Astrocyte (in vitro differentiated cells and primary cell): ENCODE results near the gene SPATA6L. TPM values are rescaled to one million over a fixed set of nuclear protein-coding genes. Genes with fewer than 3 reads are reported as not detected.

ENCODE experiments used
- DNase-seq: peaks from one replicate; pipeline ENCODE4 v3.0.0-alpha.2; 2010; ENCODE audit warnings: low read depth
- FAIRE-seq: peaks from 2 replicates; lab custom pipeline; 2011; peaks lifted over from hg19 to GRCh38; lab: Jason Lieb, UNC
- H2AFZ ChIP-seq: 2 replicates; pipeline ENCODE4 v1.6.0; 2012; ENCODE audit warnings: low read depth, low read length, inconsistent platforms
- H3K27ac ChIP-seq: 2 replicates; pipeline ENCODE4 v1.5.1; 2011; ENCODE audit warnings: low read depth, low read length, inconsistent platforms
- H3K27me3 ChIP-seq: 2 replicates; pipeline ENCODE4 v1.6.0; 2011; ENCODE audit warnings: low read length, inconsistent platforms; ENCODE audit not compliant: insufficient read depth
- H3K36me3 ChIP-seq: 2 replicates; pipeline ENCODE4 v1.5.1; 2011; ENCODE audit warnings: low read length, inconsistent platforms; ENCODE audit not compliant: insufficient read depth
- H3K4me1 ChIP-seq: 2 replicates; pipeline ENCODE4 v1.5.1; 2011; ENCODE audit warnings: low read length, inconsistent platforms; ENCODE audit not compliant: insufficient read depth
- H3K4me2 ChIP-seq: 2 replicates; pipeline ENCODE4 v1.6.0; 2012; ENCODE audit warnings: low read length, inconsistent platforms
- H3K4me3 ChIP-seq: 2 replicates; pipeline ENCODE4 v1.5.1; 2011; ENCODE audit warnings: low read depth, mild to moderate bottlenecking, low read length, inconsistent platforms; ENCODE audit not compliant: insufficient read depth
- H3K79me2 ChIP-seq: 2 replicates; pipeline ENCODE4 v1.6.0; 2012; ENCODE audit warnings: mild to moderate bottlenecking, low read length, inconsistent platforms; ENCODE audit not compliant: insufficient read depth
- H3K9ac ChIP-seq: 2 replicates; pipeline ENCODE4 v1.6.0; 2012; ENCODE audit warnings: mild to moderate bottlenecking, low read length, inconsistent platforms
- H3K9me3 ChIP-seq: 2 replicates; pipeline ENCODE4 v1.5.1; 2012; ENCODE audit warnings: low read depth, mild to moderate bottlenecking, low read length, inconsistent platforms; ENCODE audit not compliant: insufficient read depth
- H4K20me1 ChIP-seq: 2 replicates; pipeline ENCODE4 v1.6.0; 2012; ENCODE audit warnings: low read length, inconsistent platforms; ENCODE audit not compliant: insufficient read depth
- H3K27ac Mint-ChIP-seq: one replicate; pipeline ENCODE4 v1.8.0; 2021; ENCODE audit warnings: mild to moderate bottlenecking, mixed read lengths; ENCODE audit not compliant: unreplicated experiment
- H3K27me3 Mint-ChIP-seq: one replicate; pipeline ENCODE4 v1.8.0; 2021; ENCODE audit warnings: low read depth, mixed read lengths; ENCODE audit not compliant: unreplicated experiment
- H3K36me3 Mint-ChIP-seq: one replicate; pipeline ENCODE4 v1.8.0; 2021; ENCODE audit warnings: low read depth, mixed read lengths; ENCODE audit not compliant: unreplicated experiment
- H3K4me1 Mint-ChIP-seq: one replicate; pipeline ENCODE4 v1.8.0; 2021; ENCODE audit warnings: low read depth, mixed read lengths; ENCODE audit not compliant: unreplicated experiment
- H3K4me3 Mint-ChIP-seq: one replicate; pipeline ENCODE4 v1.8.0; 2021; ENCODE audit warnings: mild to moderate bottlenecking, moderate library complexity, mixed read lengths; ENCODE audit not compliant: unreplicated experiment
- H3K9me3 Mint-ChIP-seq: one replicate; pipeline ENCODE4 v1.8.0; 2021; ENCODE audit warnings: mild to moderate bottlenecking, mixed read lengths; ENCODE audit not compliant: unreplicated experiment
- EZH2 ChIP-seq: IDR thresholded peaks from 2 replicates; pipeline ENCODE4 v1.6.1; 2012; ENCODE audit warnings: mild to moderate bottlenecking, low read length, inconsistent platforms; ENCODE audit not compliant: insufficient read depth
- total RNA-seq: library from RNA; stranded (reverse); gene quantifications from 2 replicates; pipeline ENCODE4 v1.2.1, GENCODE V29; 2021
- TF ChIP-seq, protein P1 (sequence below): IDR thresholded peaks from 2 replicates; pipeline ENCODE4 v1.5.1; 2011; ENCODE audit warnings: low read depth, mild to moderate bottlenecking, inconsistent platforms, low read length, moderate library complexity; ENCODE audit not compliant: insufficient read depth

Gene SPATA6L
- total RNA-seq, 1 donor from 2014 or later: 2.8 TPM

DNA sequence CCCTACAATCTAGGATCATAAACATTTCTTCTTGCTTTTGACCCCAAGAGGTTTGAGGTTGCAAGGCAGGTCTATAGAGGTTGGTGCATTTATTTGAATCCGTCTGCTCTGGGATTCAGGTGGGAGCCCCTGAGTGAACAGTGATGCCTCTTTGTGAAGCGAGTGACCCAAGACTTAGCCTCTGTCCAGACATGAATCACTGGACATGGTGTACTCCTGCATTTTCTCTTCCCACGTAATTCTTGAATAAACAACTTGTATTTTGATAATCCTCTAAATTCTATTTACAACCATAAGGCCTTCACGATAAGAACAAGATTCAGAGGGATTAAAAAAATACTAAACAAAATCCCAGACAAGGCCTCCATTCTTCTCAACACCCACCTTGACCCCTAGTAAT lies 71.7 kb downstream of the SPATA6L start:
- TF ChIP-seq, protein P1, sequence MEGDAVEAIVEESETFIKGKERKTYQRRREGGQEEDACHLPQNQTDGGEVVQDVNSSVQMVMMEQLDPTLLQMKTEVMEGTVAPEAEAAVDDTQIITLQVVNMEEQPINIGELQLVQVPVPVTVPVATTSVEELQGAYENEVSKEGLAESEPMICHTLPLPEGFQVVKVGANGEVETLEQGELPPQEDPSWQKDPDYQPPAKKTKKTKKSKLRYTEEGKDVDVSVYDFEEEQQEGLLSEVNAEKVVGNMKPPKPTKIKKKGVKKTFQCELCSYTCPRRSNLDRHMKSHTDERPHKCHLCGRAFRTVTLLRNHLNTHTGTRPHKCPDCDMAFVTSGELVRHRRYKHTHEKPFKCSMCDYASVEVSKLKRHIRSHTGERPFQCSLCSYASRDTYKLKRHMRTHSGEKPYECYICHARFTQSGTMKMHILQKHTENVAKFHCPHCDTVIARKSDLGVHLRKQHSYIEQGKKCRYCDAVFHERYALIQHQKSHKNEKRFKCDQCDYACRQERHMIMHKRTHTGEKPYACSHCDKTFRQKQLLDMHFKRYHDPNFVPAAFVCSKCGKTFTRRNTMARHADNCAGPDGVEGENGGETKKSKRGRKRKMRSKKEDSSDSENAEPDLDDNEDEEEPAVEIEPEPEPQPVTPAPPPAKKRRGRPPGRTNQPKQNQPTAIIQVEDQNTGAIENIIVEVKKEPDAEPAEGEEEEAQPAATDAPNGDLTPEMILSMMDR: no peak
- no peak for TF ChIP-seq EZH2
- Histone ChIP-seq H3K4me1 (peaks cover 5% of the 10 kb centered on the region), H3K4me2 (no peak overlapping the region), H3K27me3 (no peaks in the 10 kb centered on the region), H3K9ac (no peak overlapping the region), H3K4me3 (no peak overlapping the region), H4K20me1 (no peaks in the 10 kb centered on the region), H3K9me3 (no peaks in the 10 kb centered on the region), H3K36me3 (no peaks in the 10 kb centered on the region), H2AFZ (no peak overlapping the region), H3K27ac (no peak overlapping the region), H3K79me2 (no peaks in the 10 kb centered on the region)
- Mint-ChIP-seq H3K4me1 (peaks cover 25% of the 10 kb centered on the region), H3K4me3 (no peak overlapping the region), H3K36me3 (peaks cover 3% of the 10 kb centered on the region), H3K27me3 (no peaks in the 10 kb centered on the region), H3K27ac (no peak overlapping the region), H3K9me3 (no peaks in the 10 kb centered on the region)
- FAIRE-seq (no peak), DNase-seq (no peak)

DNA sequence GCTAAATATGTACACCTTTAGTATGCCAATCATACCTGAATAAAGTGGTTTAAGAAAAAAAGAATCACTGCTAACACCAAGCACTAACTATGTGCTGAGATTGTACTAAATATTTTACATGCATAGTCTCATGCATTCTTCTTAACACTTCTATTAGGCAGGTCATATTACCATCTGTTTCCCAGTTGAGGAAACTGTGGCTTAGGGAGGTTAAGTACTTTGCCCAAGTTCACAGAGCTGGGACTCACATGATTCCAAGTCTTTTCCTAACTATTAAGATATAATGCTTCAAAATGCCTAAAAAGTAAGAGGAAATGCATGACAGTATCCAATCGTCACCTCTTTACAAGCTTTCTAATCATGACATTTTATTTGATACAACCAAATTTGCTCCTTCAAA lies 73.4 kb downstream of the SPATA6L start:
- H3K79me2 ChIP-seq: no peaks in the 10 kb centered on the region
- no peak overlapping the region for H3K4me3 ChIP-seq
- no peak overlapping the region for H3K27ac ChIP-seq
- TF ChIP-seq EZH2: no peak
- TF ChIP-seq, protein P1: no peak
- DNase-seq (no peak), FAIRE-seq (no peak)
- Mint-ChIP-seq H3K27ac (no peak overlapping the region), H3K4me1 (peaks cover 28% of the 10 kb centered on the region), H3K4me3 (no peak overlapping the region), H3K36me3 (no peaks in the 10 kb centered on the region), H3K27me3 (no peaks in the 10 kb centered on the region), H3K9me3 (no peaks in the 10 kb centered on the region)
- H3K9me3 ChIP-seq: no peaks in the 10 kb centered on the region
- H2AFZ ChIP-seq: no peak overlapping the region
- H3K27me3 ChIP-seq: peaks cover 4% of the 10 kb centered on the region
- peaks cover 5% of the 10 kb centered on the region for H3K4me1 ChIP-seq
- H3K9ac ChIP-seq: no peak overlapping the region
- no peaks in the 10 kb centered on the region for H4K20me1 ChIP-seq
- no peaks in the 10 kb centered on the region for H3K36me3 ChIP-seq
- H3K4me2 ChIP-seq: no peak overlapping the region

DNA sequence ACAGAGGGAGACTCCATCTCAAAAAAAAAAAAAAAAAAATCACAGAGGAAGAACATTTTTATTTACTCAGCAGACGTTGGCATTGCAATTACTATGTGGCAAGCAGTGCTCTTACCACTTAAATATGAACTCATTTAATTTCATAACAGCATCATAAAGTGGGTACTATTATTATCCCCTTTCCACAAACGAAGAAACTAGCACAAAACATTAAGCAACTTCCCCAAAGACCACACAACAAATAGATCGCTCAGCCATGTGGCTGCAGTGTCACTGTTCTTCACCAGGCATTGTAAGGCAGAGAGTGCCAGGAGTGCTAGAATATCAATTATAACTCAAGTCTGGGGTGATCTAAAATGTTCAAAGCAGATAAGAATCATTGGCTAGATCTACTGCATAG lies 74.0 kb downstream of the SPATA6L start:
- DNase-seq (no peak), FAIRE-seq (no peak)
- Histone ChIP-seq H3K9ac (no peak overlapping the region), H3K9me3 (no peaks in the 10 kb centered on the region), H3K27ac (no peak overlapping the region), H3K27me3 (peaks cover 4% of the 10 kb centered on the region), H3K4me3 (no peak overlapping the region), H3K79me2 (no peaks in the 10 kb centered on the region), H3K4me1 (peaks cover 5% of the 10 kb centered on the region), H3K4me2 (no peak overlapping the region), H2AFZ (no peak overlapping the region), H4K20me1 (no peaks in the 10 kb centered on the region), H3K36me3 (no peaks in the 10 kb centered on the region)
- Mint-ChIP-seq H3K27ac (no peak overlapping the region), H3K4me3 (no peak overlapping the region), H3K36me3 (no peaks in the 10 kb centered on the region), H3K27me3 (no peaks in the 10 kb centered on the region), H3K9me3 (no peaks in the 10 kb centered on the region), H3K4me1 (peaks cover 28% of the 10 kb centered on the region)
- no peak for TF ChIP-seq EZH2
- TF ChIP-seq, protein P1: no peak
